WTC11 (cell line): ENCODE data around the gene SLC25A48. TPM values are rescaled to one million over a fixed set of nuclear protein-coding genes. Genes with fewer than 3 reads are reported as not detected.

Experiments
- ATAC-seq: fragments of 200-7000 bp; cut with Tn5 transposase; 2 replicates; pipeline ENCODE4 v1.10.0; 2021; ENCODE audit warnings: mild to moderate bottlenecking, moderate library complexity
- CTCF ChIA-PET: fragments of 300-600 bp; sonication (Branson Sonifier 250); formaldehyde crosslinking; loops from one replicate; lab custom pipeline; 2021; ENCODE audit warnings: antibody characterized with exemption; lab: Charles Lee
- POLR2A ChIA-PET: fragments of 350-600 bp; sonication (Branson Sonifier 250); formaldehyde crosslinking; loops from one replicate; lab custom pipeline; 2021; ENCODE audit warnings: antibody characterized with exemption; lab: Charles Lee
- DNase-seq: peaks from one replicate; pipeline ENCODE4 v3.0.0; 2021; ENCODE audit warnings: low spot score
- H3K27ac Mint-ChIP-seq: 2 replicates; pipeline ENCODE4 v1.8.0; 2021; ENCODE audit warnings: mixed read lengths
- H3K27me3 Mint-ChIP-seq: 2 replicates; pipeline ENCODE4 v1.8.0; 2021; ENCODE audit warnings: low read depth, mild to moderate bottlenecking, moderate library complexity, mixed read lengths
- H3K36me3 Mint-ChIP-seq: 2 replicates; pipeline ENCODE4 v1.8.0; 2021; ENCODE audit warnings: mixed read lengths
- H3K4me1 Mint-ChIP-seq: 2 replicates; pipeline ENCODE4 v1.8.0; 2022; ENCODE audit warnings: mixed read lengths
- H3K4me3 Mint-ChIP-seq: 2 replicates; pipeline ENCODE4 v1.8.0; 2021; ENCODE audit warnings: mild to moderate bottlenecking, moderate library complexity, mixed read lengths
- H3K9me3 Mint-ChIP-seq: 2 replicates; pipeline ENCODE4 v1.8.0; 2021; ENCODE audit warnings: mixed read lengths
- ELF4 ChIP-seq: sonication (generic); formaldehyde crosslinking; IDR thresholded peaks from 2 replicates; pipeline ENCODE4 v1.8.1; 2022; ENCODE audit warnings: low read depth, mild to moderate bottlenecking, moderate library complexity, missing genetic modification reagents
- GRHL2 ChIP-seq: fragments of 250-450 bp; sonication (Bioruptor Pico); IDR thresholded peaks from 2 replicates; pipeline ENCODE4 v1.8.0; 2022; ENCODE audit warnings: mild to moderate bottlenecking, moderate library complexity; ENCODE audit not compliant: insufficient replicate concordance, severe bottlenecking
- ZNF396 ChIP-seq: fragments of 250-450 bp; sonication (Bioruptor Pico); IDR thresholded peaks from 2 replicates; pipeline ENCODE4 v1.8.0; 2021; ENCODE audit warnings: mild to moderate bottlenecking, moderate library complexity, borderline replicate concordance
- ZNF423 ChIP-seq: fragments of 250-450 bp; sonication (Bioruptor Pico); IDR thresholded peaks from 2 replicates; pipeline ENCODE4 v2.1.2; 2022; ENCODE audit warnings: mild to moderate bottlenecking, moderate library complexity
- total RNA-seq: library from RNA; stranded (reverse); gene quantifications from 3 replicates; pipeline ENCODE4 v1.2.3, GENCODE V29; 2021
- TF ChIP-seq, protein P1 (sequence below): sonication (generic); formaldehyde crosslinking; conservative IDR thresholded peaks from 2 replicates; pipeline ENCODE4 v1.8.1; 2023; ENCODE audit warnings: mild to moderate bottlenecking, low read depth, missing genetic modification reagents, moderate library complexity
- TF ChIP-seq, protein P2 (sequence below): sonication (generic); formaldehyde crosslinking; IDR thresholded peaks from 2 replicates; pipeline ENCODE4 v1.8.0; 2022; ENCODE audit warnings: missing genetic modification reagents
- TF ChIP-seq, protein P3 (sequence below): fragments of 200-600 bp; IDR thresholded peaks from 2 replicates; pipeline ENCODE4 v1.8.0; 2022; ENCODE audit warnings: antibody characterized with exemption
- TF ChIP-seq, protein P4 (sequence below): sonication (generic); formaldehyde crosslinking; IDR thresholded peaks from 2 replicates; pipeline ENCODE4 v1.8.1; 2023; ENCODE audit warnings: mild to moderate bottlenecking, moderate library complexity, missing genetic modification reagents

Gene SLC25A48
- total RNA-seq, 1 experiment from 2014 or later, result 1.1 TPM

DNA sequence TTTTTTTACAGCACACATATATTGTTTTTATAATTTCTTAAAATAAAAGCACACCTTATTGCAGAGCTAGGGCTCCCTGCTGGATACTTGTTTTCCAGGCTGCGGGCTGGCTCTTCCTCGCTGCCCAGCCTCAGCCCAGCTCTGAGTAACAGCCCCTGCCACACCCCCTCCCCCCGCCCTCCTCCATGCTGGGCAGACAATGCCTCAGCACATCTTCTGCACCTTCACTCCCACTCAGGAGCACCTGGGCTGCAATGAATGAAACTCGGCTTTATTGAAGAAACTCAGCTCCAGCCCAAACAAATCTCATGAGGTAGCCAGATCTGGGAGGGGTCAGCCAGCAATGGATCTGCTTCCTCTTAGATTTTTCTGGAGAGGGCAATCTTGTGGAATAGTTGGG, 51.7 kb downstream of the SLC25A48 start (continued):
- TF ChIP-seq, protein P1, sequence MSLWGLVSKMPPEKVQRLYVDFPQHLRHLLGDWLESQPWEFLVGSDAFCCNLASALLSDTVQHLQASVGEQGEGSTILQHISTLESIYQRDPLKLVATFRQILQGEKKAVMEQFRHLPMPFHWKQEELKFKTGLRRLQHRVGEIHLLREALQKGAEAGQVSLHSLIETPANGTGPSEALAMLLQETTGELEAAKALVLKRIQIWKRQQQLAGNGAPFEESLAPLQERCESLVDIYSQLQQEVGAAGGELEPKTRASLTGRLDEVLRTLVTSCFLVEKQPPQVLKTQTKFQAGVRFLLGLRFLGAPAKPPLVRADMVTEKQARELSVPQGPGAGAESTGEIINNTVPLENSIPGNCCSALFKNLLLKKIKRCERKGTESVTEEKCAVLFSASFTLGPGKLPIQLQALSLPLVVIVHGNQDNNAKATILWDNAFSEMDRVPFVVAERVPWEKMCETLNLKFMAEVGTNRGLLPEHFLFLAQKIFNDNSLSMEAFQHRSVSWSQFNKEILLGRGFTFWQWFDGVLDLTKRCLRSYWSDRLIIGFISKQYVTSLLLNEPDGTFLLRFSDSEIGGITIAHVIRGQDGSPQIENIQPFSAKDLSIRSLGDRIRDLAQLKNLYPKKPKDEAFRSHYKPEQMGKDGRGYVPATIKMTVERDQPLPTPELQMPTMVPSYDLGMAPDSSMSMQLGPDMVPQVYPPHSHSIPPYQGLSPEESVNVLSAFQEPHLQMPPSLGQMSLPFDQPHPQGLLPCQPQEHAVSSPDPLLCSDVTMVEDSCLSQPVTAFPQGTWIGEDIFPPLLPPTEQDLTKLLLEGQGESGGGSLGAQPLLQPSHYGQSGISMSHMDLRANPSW (CRISPR knock-in tag), result no peak
- no peak for TF ChIP-seq ELF4 (CRISPR knock-in tag)

DNA sequence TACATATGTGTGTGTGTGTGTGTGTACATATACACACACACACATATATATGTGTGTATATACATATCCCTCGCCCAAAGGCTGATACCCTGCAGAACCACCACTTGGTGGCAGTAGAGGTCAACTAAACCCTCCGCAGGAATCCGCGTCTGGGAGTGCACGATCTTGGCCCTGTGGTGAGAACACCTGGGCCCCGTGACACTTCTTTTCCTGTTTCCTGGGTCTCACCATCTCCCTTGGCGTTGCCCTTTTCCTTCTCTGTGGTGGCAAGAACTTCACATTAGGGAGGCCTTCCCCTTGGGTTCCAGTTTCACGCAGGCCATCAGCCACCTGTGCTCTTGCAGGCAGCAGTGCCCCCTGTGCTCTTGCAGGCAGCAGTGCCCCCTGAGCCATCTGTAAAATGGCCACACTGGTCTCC, 53.0 kb downstream of the SLC25A48 start:
- peak overlapping the region; percentile 58 for H3K4me3 Mint-ChIP-seq
- CTCF ChIA-PET, result interaction anchor here (1.0 to 5.9 kb wide), 8 partner anchors 10 to 422 kb away, joined by 4 to 33 read pairs (median 6); no protein-coding TSS in a partner anchor
- ATAC-seq, result peak; percentile 71

DNA sequence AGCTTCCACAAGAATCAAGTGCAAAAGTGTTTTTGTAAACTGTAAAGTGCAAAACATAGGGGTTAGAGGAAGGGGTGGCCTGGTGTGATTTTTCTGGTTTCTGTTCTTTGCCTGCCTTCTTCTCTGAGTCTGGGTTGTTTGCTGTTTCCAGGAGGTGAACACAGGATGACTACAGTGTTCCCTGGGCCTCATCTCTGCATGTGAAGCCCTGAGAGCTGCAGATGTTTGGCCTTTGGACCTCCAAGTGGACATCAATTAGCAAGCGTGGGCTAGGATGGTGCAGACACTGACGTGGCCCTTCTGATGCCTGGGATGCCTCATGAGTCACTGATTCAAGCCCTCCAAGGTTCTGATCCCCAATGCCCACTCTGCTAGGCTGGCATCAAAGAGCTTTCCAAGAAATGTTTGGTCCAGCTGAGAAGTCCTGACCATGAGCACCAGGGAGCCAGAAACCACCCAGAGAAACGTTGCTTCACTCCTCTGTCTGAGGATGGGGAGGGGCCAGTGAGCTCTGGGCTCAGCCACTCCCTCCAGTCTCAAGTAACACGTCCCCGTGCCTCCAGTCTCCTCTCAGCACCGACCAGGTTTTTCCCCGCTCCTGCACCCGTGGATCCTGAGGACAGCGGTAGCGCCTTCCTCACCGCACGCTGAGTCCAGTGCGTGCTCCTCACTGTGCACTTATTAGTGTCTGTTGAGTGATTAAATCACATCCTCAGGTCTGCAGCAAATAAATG, 53.6 kb downstream of the SLC25A48 start:
- Mint-ChIP-seq H3K4me1 (peaks cover 20% of the 10 kb centered on the region), H3K9me3 (no peaks in the 10 kb centered on the region), H3K36me3 (no peaks in the 10 kb centered on the region), H3K27ac (no peak overlapping the region), H3K4me3 (peak overlapping the region; percentile 58), H3K27me3 (peaks cover 26% of the 10 kb centered on the region)
- POLR2A ChIA-PET, result no interaction called here
- peak; percentile 71 for ATAC-seq
- no peak for TF ChIP-seq ZNF396 (CRISPR knock-in tag)
- TF ChIP-seq, protein P2, sequence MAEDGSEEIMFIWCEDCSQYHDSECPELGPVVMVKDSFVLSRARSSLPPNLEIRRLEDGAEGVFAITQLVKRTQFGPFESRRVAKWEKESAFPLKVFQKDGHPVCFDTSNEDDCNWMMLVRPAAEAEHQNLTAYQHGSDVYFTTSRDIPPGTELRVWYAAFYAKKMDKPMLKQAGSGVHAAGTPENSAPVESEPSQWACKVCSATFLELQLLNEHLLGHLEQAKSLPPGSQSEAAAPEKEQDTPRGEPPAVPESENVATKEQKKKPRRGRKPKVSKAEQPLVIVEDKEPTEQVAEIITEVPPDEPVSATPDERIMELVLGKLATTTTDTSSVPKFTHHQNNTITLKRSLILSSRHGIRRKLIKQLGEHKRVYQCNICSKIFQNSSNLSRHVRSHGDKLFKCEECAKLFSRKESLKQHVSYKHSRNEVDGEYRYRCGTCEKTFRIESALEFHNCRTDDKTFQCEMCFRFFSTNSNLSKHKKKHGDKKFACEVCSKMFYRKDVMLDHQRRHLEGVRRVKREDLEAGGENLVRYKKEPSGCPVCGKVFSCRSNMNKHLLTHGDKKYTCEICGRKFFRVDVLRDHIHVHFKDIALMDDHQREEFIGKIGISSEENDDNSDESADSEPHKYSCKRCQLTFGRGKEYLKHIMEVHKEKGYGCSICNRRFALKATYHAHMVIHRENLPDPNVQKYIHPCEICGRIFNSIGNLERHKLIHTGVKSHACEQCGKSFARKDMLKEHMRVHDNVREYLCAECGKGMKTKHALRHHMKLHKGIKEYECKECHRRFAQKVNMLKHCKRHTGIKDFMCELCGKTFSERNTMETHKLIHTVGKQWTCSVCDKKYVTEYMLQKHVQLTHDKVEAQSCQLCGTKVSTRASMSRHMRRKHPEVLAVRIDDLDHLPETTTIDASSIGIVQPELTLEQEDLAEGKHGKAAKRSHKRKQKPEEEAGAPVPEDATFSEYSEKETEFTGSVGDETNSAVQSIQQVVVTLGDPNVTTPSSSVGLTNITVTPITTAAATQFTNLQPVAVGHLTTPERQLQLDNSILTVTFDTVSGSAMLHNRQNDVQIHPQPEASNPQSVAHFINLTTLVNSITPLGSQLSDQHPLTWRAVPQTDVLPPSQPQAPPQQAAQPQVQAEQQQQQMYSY (CRISPR knock-in tag), result peak; percentile 86
- DNase-seq, result peak; percentile 43
- CTCF ChIA-PET, result interaction anchor here (0.6 to 5.9 kb wide), 16 partner anchors 8 to 423 kb away, joined by 3 to 33 read pairs (median 5); partner anchors contain the start of genes SLC25A48 and TGFBI

More for the DNA sequence above, 53.0 kb downstream of the SLC25A48 start:
- Mint-ChIP-seq H3K27ac (no peak overlapping the region), H3K36me3 (no peaks in the 10 kb centered on the region), H3K9me3 (no peaks in the 10 kb centered on the region), H3K27me3 (peaks cover 26% of the 10 kb centered on the region), H3K4me1 (peaks cover 20% of the 10 kb centered on the region)
- TF ChIP-seq GRHL2 (CRISPR knock-in tag), result no peak
- TF ChIP-seq ZNF423, result 0 out of 2 replicates have a peak, but pooled peaks have one; percentile 13
- TF ChIP-seq, protein P3, sequence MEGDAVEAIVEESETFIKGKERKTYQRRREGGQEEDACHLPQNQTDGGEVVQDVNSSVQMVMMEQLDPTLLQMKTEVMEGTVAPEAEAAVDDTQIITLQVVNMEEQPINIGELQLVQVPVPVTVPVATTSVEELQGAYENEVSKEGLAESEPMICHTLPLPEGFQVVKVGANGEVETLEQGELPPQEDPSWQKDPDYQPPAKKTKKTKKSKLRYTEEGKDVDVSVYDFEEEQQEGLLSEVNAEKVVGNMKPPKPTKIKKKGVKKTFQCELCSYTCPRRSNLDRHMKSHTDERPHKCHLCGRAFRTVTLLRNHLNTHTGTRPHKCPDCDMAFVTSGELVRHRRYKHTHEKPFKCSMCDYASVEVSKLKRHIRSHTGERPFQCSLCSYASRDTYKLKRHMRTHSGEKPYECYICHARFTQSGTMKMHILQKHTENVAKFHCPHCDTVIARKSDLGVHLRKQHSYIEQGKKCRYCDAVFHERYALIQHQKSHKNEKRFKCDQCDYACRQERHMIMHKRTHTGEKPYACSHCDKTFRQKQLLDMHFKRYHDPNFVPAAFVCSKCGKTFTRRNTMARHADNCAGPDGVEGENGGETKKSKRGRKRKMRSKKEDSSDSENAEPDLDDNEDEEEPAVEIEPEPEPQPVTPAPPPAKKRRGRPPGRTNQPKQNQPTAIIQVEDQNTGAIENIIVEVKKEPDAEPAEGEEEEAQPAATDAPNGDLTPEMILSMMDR, result peak; percentile 78
- TF ChIP-seq, protein P4, sequence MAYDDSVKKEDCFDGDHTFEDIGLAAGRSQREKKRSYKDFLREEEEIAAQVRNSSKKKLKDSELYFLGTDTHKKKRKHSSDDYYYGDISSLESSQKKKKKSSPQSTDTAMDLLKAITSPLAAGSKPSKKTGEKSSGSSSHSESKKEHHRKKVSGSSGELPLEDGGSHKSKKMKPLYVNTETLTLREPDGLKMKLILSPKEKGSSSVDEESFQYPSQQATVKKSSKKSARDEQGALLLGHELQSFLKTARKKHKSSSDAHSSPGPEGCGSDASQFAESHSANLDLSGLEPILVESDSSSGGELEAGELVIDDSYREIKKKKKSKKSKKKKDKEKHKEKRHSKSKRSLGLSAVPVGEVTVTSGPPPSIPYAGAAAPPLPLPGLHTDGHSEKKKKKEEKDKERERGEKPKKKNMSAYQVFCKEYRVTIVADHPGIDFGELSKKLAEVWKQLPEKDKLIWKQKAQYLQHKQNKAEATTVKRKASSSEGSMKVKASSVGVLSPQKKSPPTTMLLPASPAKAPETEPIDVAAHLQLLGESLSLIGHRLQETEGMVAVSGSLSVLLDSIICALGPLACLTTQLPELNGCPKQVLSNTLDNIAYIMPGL, result peak; percentile 25; the same call in 1 of the 2 replicates
- peak; percentile 76 for DNase-seq
- POLR2A ChIA-PET, result no interaction called here
